Lower leg skin (tissue), 3 donors: Measurements from ENCODE around the gene HTR1D.

ENCODE experiments used
- POLR2A ChIP-seq, 2 donors: fragments of 450-650 bp; IDR thresholded peaks; one replicate each; pipeline ENCODE4 v1.6.1; 2016 to 2017; ENCODE audit warnings: antibody characterized with exemption in 2 of 2, mild to moderate bottlenecking in 1 of 2, moderate library complexity in 1 of 2
- TF ChIP-seq, protein P1 (sequence below), 3 donors: fragments of 450-650 bp; IDR thresholded peaks; one replicate each; pipeline ENCODE4 v1.5.1; 2016; ENCODE audit warnings: antibody characterized with exemption in 3 of 3, mild to moderate bottlenecking in 3 of 3, moderate library complexity in 2 of 3

DNA sequence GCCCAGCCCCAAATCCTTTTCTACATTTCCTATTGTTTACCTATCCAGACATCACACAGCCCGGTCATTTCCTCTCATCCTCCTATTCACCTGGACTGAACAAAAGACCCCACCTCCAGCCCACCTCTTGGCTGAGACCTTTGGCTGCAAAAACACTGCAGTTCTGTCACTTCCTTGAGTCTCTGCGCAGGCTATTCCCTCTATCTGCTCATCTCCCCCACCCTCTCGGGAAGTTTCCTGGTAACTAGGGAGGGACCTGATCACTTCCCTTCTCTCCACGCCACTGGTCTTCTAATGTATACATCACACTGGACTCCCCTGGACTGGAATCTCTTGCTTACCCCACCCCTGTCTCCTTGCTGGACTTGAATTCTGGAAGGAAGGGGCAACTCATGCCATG is 5.3 kb downstream of the HTR1D start:
- TF ChIP-seq, protein P1, sequence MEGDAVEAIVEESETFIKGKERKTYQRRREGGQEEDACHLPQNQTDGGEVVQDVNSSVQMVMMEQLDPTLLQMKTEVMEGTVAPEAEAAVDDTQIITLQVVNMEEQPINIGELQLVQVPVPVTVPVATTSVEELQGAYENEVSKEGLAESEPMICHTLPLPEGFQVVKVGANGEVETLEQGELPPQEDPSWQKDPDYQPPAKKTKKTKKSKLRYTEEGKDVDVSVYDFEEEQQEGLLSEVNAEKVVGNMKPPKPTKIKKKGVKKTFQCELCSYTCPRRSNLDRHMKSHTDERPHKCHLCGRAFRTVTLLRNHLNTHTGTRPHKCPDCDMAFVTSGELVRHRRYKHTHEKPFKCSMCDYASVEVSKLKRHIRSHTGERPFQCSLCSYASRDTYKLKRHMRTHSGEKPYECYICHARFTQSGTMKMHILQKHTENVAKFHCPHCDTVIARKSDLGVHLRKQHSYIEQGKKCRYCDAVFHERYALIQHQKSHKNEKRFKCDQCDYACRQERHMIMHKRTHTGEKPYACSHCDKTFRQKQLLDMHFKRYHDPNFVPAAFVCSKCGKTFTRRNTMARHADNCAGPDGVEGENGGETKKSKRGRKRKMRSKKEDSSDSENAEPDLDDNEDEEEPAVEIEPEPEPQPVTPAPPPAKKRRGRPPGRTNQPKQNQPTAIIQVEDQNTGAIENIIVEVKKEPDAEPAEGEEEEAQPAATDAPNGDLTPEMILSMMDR (IDR thresholded peaks at IDR 0.05) = no peak
- no peak for TF ChIP-seq POLR2A (IDR thresholded peaks at IDR 0.05)
